Superior temporal gyrus (tissue), 1 donor: Measurements from ENCODE around the gene SELENOM.

Experiments
- DNase-seq: peaks from one replicate; pipeline ENCODE4 v3.0.0-alpha.2; 2016; ENCODE audit errors: extremely low spot score

The SELENOM gene

GRCh38 chr22:31091106-31091975 lies 16.0 kb downstream of the SELENOM start:
- no peak for DNase-seq

DNA sequence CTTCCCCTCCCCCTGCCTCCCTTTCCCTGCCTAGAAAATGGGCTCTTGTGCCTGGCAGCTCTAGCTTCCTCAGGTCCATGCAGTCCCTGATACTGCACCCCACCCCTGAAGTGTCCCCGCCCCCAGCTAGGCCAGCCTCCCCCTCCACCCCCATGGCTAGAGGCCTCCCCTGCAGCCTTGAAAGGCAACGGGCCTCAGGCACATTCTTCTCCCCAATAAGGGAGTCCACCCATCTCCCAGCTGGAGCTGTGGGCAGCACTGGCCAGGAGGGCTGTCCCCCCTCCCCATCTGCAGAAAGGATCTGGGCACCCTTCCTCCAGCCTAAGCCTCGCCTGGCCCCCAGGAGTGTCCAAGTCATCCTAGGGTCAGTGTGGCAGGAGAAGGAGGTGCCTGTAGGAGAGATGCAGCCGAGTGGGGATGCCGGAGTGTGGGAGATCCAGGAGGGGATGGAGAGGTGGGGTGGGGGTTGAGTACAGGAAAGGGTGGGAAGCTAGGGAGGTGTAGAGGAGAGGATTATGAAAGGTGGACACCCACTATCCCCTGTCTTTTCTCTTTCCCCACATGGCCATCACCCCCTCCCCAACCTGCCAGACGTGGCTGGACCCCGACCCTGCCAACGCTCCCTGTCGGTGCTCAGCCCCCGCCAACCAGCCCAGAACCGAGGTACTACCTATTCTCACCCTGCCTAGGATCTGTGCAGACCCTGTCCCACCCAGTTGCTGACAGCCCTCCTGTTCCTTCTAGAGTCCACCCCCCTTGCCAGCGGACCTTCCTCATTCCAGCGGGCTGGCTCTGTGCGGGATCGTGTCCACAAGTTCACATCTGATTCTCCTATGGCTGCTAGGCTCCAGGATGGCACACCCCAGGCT lies 16.9 kb downstream of the SELENOM start:
- no peak for DNase-seq

GRCh38 chr22:31089160-31090100 lies 17.9 kb downstream of the SELENOM start:
- peak; percentile 66 for DNase-seq

DNA sequence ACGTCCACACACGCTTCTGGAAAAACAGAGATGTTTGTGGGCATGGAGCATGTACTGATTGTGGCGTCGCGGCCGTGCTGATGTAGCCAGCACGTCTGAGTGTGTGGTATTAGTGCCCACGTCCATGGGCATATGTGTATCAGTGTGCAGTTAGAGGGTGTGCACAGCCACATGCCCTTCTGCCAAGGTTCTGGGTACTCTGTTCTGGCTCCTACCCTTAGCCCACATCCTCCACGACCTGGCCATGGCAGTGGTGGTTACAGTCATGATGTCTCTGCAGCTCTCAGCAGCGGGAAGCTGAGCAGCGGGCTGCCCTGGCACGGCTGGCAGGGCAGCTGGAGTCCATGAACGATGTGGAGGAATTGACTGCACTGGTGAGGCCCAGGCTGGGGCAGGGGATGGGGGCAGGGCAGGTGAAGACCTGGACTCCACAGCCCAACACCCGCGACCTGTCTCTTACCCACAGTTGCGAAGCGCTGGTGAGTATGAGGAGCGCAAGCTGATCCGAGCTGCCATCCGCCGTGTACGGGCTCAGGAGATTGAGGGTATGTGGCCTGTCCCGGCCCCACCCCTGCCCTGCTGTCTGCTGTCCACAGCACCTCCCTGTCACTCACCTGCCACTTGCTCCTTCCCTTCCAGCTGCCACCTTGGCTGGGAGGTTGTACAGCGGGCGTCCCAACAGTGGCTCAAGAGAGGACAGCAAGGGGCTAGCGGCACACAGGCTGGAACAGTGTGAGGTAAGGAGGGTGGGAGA lies 19.0 kb downstream of the SELENOM start:
- no peak for DNase-seq

- DNase-seq: no peak
These were observed 19.6 kb downstream of the SELENOM start for GRCh38 chr22:31087744-31088215.

DNA sequence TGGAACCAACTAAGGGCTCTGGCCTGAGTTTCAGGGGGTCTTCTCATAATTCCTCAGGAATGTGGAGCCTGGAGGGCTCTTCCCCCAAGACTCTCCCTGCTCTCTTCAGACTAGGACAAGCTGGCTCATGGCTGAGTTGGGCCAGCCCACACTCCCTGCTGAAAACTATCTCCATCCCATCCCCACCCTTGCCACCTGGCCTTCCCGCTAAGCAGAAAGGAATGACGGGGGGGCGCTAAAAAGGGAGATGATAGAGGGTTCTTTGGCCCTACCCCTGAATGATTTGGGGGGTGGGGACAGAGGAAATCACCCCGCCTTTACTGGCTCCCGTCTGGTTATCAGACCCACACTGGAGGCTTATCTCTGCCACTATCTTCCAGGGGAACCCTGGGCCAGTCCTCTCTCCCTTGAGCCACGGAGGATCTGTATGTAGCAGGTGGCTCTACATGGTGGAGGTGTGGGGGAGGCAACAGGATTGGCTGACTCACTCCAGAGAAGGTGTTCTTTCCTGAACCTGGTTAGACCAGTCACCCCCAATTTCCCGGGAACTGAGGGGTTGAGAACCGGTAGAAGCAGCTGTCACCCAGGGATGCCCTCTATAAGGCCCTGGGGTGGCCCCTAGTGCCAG lies 20.6 kb downstream of the SELENOM start:
- DNase-seq: no peak

DNA sequence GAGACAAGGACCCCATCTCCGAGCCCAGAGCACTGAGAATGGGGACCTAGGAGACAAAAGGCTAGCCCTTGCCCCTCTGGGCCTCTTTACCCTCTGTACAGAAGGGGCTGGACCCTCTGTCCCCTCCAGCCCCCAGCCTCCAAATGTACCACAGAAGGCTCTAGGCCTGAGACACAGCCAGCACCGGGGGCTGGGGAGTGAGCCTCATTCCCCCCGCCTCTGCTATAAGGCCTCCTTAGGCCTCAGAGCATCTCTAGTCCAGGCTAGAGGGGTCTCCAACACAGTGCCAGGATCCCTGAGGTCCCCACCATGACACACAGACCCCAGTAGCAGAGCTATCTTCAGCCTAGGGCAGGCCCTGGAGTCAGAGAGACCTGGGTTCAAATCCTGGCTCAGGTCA lies 21.4 kb downstream of the SELENOM start:
- DNase-seq: no peak

DNA sequence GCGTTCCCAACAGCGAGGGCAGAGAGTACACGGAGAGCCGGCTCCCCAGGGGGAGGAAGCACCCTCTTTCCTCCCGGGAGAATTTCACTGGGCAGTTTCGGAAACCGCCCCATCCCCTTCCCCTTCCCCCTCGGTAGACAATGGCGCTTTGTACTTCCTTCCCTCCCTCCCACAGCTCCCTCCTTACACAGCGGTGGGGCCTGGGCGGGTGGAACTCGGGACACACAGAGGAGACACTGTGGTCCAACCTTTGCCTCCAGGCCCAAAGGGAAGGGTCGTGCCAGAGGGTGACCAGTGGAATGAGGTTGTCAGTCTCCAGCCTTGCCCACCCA lies 21.9 kb downstream of the SELENOM start:
- DNase-seq: peak; percentile 81

DNA sequence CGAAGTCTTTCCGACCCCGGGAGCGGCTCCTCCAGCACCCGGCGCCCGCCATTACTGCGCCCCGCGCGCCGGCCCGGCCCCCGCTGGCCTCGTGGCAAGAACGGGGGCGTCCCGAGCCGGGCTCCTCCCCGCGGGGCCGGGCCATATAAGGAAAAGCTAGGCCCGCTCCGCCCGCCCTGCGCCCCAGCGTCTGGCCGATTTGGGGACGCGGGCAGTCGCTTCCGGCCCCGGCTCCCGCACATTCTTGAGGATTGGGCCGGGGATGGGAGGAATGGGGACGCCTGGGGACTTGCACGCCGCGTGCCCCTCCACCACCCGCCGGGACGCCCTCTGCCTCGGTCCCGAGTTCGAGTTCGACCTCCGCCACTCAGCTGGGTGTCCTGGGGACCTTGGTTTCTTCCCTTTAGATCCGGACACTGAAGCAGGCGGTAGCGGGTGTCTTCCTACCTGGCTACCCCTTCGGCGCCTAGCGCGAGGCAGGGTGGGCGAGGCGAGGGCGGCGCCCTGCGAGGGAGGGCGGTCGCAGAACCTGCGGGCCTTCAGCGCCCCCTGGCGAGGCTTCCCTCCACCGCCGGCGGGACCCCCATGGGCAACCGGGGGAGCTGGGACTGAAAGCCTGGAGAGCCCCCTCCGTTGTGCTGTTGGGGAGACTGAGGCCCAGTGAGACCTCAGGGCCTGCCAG lies 22.4 kb downstream of the SELENOM start:
- DNase-seq: peak; percentile 80

DNA sequence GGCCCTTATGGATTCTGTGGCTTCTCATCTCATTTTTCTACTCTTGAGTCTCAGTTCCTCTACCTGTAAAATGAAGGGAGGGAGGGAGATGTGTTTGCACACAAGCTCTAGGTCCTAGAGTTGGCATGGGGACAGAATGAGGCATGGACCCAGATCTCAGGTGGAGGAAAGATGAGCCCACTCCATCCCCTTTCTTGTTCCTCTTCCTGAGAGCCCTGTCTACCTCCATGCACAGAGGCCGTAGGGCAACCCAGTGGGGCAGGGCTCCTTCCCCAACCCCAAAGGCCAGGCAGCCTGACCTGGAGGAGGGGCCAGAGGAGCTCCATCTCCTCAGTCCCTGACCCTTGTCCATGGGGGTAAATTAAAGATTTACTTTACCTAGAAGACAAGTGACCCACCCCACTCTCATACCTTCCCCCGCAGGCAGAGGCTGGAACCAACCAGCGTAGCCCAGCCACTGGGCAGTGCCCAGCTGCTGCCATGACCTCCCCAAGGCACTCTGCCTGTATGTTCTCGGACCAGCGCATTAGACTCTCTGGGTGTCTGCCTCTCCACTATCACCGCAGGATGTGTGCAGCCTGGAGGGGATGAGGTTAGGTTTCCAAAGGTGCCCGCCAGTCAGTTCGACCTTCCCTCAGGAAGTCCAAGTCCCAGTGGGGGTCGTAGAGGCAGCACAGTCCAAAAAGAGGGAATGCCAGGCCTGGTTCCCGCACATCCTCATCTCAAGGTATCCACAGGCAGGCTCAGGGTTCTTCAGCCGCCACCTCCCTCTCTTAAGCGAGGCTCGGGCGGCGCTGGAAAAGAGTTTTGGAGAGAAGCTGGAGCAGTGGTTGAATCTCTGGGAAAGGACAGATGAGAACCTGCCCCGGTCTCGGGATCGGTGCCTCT lies 23.2 kb downstream of the SELENOM start:
- no peak for DNase-seq

- no peak for DNase-seq
These were observed 24.0 kb downstream of the SELENOM start for GRCh38 chr22:31083377-31083768.

DNA sequence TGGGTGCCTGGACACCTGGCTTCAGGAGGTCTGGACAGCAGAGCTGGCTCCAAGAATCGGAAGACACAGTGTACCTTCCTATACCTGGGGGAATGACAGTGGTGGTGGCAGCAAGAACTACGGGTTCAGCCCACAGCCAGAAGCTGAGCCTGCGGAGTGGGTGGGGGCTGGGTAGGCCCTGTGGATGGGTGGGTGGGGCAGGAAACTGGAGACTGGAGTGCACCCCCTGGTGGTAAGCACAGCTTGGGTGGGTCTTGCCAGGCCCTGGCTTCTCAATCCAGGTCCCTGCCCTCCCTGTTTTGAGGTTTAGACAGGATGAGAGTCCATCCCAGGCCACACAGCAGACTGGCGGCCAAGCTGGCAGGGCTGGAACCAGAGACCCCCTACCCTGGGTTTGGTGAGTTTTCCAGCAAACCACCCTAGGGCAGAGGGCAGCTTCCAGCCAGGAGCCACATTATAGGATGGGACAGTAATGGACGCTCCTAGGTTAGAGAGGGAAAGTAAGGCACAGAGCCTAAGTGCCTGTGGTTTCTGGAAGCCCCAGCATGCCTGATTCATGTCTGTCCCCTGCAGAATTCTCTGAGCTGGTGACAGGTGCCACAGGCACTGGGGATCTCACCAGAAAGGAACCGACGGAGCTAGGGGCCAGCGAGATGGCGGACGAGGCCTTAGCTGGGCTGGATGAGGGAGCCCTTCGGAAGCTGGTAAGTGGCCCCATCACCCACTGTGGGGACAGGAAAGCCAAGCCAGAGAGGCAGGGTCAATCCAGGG lies 24.6 kb downstream of the SELENOM start:
- no peak for DNase-seq

DNA sequence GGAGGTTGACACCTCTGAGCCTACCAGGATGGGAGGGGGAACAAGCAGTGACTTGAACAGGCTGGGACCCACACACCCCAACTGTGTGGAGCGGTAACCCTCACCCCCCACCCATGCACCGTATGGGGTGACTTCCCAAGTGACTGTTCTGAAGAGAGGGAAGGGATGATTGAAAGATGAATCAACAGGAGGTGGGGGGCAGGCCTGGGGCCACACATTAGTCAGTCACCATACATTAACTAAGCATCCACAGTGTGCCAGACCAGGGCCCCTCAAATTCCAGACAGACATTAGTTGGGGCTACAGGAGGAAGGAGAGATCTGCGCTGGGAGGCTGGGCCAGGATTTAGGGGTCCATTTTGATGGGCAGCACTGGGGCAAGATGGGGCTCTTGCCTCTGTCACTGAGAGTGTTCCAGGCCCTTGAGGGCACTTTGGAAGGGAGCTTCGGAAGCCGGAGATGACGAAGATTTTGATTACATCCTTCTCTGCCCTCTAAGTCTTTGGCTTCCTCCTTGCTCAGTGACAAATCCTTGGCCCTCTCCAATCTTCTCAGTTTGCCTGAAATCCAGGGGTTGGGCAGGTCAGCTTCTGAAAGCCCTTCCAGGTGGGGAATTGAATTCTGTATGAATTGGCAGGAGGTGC lies 25.3 kb downstream of the SELENOM start:
- DNase-seq: no peak

GRCh38 chr22:31080848-31081649 lies 26.3 kb downstream of the SELENOM start, which contains the start of gene SMTN:
Gene SMTN, plus strand, starts transcription at chr22:31081318. Its CDS starts 1,941 bp downstream, at chr22:31083259.
- DNase-seq: peak; percentile 71

DNA sequence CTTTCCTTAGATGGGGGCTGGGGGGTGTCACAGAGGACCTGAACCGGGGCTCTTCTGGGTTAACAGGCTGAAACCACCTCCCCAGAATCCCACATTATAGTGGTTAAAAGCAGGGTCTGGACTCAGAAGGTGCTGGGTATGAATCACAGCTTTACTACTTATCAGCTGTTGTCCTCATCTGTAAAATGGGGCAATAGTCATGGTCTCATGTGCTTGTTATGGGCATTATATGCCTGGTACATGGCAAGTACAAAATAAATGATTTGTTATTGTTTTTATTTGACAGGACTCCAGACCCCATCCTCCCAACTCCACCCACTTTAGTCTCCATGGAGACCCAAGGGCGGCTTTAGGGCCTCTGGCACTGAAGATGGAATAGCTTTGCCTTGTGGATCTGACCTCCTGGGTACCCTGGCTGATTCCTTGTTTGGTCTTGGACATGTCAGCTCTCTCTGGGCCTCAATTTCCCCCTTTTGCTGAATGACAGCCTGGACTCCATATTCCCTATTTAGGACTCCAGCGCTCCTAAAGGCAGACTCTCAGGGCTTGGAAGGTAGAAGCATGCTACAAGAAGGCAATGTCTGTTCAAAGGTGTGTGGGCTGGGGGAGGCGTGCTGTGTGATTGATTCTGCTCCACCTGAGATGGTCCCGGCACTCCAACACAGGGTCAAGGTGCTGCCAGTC lies 27.1 kb downstream of the SELENOM start:
- DNase-seq: no peak

DNA sequence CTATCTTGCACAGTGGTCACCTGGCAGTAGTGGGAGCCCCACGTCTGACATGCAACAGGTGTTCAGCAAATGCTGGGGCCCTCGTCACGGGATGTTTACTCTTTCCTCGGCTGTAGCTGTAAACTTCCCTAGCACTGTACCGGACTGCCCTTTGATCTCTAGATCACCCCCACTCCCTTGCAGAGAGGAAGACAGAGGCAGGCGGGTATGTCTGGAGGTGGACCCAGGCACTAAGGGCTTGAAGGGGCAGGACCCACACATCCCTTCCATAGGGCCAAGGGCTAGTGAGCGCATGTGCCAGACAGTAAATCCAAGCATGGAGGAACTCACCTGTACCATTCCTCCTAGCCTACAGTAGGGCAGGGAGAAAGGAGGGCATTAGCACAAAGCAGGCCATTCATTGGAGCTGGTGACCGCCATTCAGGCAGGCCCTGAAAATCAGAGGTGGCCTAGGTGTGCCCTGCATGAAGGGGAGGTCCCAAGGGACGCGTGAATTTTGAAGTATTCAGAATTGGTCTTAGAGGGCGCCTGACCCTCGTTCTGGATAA lies 28.2 kb downstream of the SELENOM start:
- no peak for DNase-seq
